Mammary epithelial cell (primary cell): ENCODE data around the gene LRP2.

Source experiments
- EZH2 ChIP-seq: IDR thresholded peaks from 2 replicates; pipeline ENCODE4 v1.6.1; 2012; ENCODE audit warnings: low read length, inconsistent platforms, borderline replicate concordance
- TF ChIP-seq, protein P1 (sequence below), 2 donors: IDR thresholded peaks in 1 of 2; conservative IDR thresholded peaks in 1 of 2; 2 replicates each; pipeline ENCODE4 v1.5.1; 2011 to 2012; ENCODE audit warnings: inconsistent platforms in 2 of 2, low read length in 2 of 2, mild to moderate bottlenecking in 2 of 2, control low read depth in 1 of 2, low read depth in 1 of 2; ENCODE audit not compliant: insufficient read depth in 1 of 2; ENCODE audit errors: extremely low read depth in 1 of 2

DNA sequence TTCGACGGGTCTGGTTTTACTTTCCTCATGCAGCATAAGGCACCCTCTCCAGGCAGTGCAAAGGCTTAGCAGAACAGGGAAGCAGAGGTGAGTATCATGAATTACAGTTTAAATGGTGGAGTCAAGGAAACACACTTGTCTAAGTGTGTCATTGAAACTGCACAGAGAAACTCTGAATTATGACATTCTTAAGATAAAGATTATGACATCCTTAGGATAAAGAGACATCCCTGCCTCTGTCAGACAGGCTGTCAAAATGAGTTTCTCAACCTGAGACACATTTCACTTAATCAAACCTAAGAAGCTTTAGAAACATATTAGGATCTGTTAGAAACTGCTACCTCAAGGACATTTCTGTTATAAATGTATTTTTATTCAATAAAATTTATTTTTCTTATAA, 179.8 kb downstream of the LRP2 start:
- TF ChIP-seq, protein P1, sequence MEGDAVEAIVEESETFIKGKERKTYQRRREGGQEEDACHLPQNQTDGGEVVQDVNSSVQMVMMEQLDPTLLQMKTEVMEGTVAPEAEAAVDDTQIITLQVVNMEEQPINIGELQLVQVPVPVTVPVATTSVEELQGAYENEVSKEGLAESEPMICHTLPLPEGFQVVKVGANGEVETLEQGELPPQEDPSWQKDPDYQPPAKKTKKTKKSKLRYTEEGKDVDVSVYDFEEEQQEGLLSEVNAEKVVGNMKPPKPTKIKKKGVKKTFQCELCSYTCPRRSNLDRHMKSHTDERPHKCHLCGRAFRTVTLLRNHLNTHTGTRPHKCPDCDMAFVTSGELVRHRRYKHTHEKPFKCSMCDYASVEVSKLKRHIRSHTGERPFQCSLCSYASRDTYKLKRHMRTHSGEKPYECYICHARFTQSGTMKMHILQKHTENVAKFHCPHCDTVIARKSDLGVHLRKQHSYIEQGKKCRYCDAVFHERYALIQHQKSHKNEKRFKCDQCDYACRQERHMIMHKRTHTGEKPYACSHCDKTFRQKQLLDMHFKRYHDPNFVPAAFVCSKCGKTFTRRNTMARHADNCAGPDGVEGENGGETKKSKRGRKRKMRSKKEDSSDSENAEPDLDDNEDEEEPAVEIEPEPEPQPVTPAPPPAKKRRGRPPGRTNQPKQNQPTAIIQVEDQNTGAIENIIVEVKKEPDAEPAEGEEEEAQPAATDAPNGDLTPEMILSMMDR (conservative IDR thresholded peaks at IDR 0.05 in 1 of 2, IDR thresholded peaks at IDR 0.05 in 1 of 2; ENCODE audit: extremely low read depth in 1 of 2, insufficient read depth in 1 of 2, low read depth in 1 of 2, low read length in 2 of 2) = no peak
- TF ChIP-seq EZH2 = no peak
